Progenitor cell of endocrine pancreas (in vitro differentiated cells): Measurements from ENCODE around the gene AOPEP. TPM values are rescaled to one million over a fixed set of nuclear protein-coding genes. Genes with fewer than 3 reads are reported as not detected.
"Not testable (repeated sequence)": the region's sequence is repeated elsewhere in the genome, so short reads cannot be mapped to it uniquely, and the experiment has no call there.

ENCODE experiments used
- DNase-seq: peaks from one replicate; pipeline ENCODE4 v3.0.0; 2021; ENCODE audit warnings: low spot score; ENCODE audit not compliant: unreplicated experiment
- H3K27ac Mint-ChIP-seq: 2 replicates; pipeline ENCODE4 v1.8.0; 2021; ENCODE audit warnings: mild to moderate bottlenecking, moderate library complexity, mixed read lengths
- H3K27me3 Mint-ChIP-seq: 2 replicates; pipeline ENCODE4 v1.8.0; 2021; ENCODE audit warnings: mixed read lengths
- H3K36me3 Mint-ChIP-seq: 2 replicates; pipeline ENCODE4 v1.8.0; 2022; ENCODE audit warnings: mixed read lengths; ENCODE audit not compliant: insufficient read depth
- H3K4me1 Mint-ChIP-seq: 2 replicates; pipeline ENCODE4 v1.8.0; 2021; ENCODE audit warnings: low read depth, mixed read lengths
- H3K4me3 Mint-ChIP-seq: 2 replicates; pipeline ENCODE4 v1.8.0; 2021; ENCODE audit warnings: low read depth, mild to moderate bottlenecking, moderate library complexity, mixed read lengths
- H3K9me3 Mint-ChIP-seq: 2 replicates; pipeline ENCODE4 v1.8.0; 2021; ENCODE audit warnings: low read depth, mixed read lengths
- total RNA-seq: library from RNA; stranded (reverse); gene quantifications from 2 replicates; pipeline ENCODE4 v1.2.1, GENCODE V29; 2021
- TF ChIP-seq, protein P1 (sequence below): fragments of 200-600 bp; sonication (generic); IDR thresholded peaks from one replicate; pipeline ENCODE4 v1.5.0; 2021; ENCODE audit warnings: antibody characterized with exemption, mild to moderate bottlenecking; ENCODE audit not compliant: unreplicated experiment

AOPEP gene
- total RNA-seq, 1 donor from 2014 or later, result 58.2 TPM

DNA sequence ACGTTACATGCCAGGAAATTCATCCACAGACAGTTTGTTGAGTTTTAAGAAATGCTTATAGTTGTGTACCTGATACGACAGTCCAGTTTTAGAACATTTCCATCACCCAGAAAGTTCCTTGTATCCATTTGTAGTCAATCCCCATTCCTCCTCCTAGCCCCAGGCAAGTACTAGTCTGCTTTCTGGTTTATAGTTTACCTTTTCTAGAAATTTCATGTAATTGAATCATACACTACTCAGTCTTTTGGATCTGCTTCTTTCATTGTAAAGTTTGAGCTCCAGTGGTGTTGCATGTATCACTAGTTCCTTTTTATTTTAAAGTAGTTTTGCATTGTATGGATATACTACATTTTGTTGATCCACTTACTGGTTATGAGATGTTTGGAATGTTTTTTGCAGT, 291.2 kb downstream of the AOPEP start:
- H3K36me3 Mint-ChIP-seq, result peaks cover 44% of the 10 kb centered on the region
- peaks cover 20% of the 10 kb centered on the region for H3K4me1 Mint-ChIP-seq
- DNase-seq, result no peak
- H3K9me3 Mint-ChIP-seq, result no peaks in the 10 kb centered on the region
- TF ChIP-seq, protein P1, sequence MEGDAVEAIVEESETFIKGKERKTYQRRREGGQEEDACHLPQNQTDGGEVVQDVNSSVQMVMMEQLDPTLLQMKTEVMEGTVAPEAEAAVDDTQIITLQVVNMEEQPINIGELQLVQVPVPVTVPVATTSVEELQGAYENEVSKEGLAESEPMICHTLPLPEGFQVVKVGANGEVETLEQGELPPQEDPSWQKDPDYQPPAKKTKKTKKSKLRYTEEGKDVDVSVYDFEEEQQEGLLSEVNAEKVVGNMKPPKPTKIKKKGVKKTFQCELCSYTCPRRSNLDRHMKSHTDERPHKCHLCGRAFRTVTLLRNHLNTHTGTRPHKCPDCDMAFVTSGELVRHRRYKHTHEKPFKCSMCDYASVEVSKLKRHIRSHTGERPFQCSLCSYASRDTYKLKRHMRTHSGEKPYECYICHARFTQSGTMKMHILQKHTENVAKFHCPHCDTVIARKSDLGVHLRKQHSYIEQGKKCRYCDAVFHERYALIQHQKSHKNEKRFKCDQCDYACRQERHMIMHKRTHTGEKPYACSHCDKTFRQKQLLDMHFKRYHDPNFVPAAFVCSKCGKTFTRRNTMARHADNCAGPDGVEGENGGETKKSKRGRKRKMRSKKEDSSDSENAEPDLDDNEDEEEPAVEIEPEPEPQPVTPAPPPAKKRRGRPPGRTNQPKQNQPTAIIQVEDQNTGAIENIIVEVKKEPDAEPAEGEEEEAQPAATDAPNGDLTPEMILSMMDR, result no peak
- no peak overlapping the region for H3K27ac Mint-ChIP-seq
- H3K4me3 Mint-ChIP-seq, result no peak overlapping the region
- H3K27me3 Mint-ChIP-seq, result no peaks in the 10 kb centered on the region

DNA sequence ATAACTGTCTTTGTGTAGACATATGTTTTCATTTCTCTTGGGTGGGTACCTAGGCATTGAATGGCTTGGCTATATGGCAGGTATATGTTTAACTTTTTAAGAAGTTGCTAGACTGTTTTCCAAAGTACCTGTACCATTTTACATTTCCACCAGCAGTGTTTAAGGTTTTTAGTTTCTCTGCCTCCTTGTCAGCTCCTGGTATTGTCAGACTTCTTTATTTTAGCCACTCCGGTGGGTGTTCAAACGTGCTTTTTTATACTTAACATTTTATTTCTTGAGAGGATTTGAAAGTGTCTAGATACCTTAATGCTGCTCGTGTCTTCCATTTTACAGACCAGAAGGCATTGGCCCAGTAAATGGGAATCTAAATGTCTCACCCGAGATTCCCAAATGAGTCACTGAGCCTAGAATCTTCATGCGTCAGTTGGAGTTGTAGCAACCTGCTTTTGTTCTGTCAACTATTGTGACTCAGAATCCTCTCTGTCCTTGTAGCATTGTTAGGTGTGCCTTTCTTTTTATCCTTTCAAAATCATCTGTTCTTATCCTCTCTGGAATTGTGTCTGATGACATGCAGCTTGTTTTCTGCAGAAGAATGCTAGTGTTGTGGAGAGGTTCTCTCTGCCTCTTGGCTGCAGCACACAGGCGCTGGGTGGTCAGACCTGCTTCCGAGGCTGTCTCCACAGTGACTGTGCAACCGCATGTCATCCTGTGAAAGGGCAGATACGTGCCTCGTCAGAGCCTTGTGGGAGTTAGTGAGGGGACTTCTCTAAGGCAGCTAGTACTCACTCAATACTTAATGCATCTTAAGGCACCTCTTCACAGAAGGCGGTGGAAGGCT, 291.8 kb downstream of the AOPEP start:
- peaks cover 24% of the 10 kb centered on the region for H3K4me1 Mint-ChIP-seq

GRCh38 chr9:95020644-95021043, 294.1 kb downstream of the AOPEP start:
- H3K36me3 Mint-ChIP-seq, result peaks cover 38% of the 10 kb centered on the region
- DNase-seq, H3K27me3 Mint-ChIP-seq, H3K27ac Mint-ChIP-seq, H3K9me3 Mint-ChIP-seq, H3K4me3 Mint-ChIP-seq: not testable (repeated sequence)
- H3K4me1 Mint-ChIP-seq, result peaks cover 45% of the 10 kb centered on the region

More for the DNA sequence above, 291.8 kb downstream of the AOPEP start:
- DNase-seq, result no peak
- no peak overlapping the region for H3K4me3 Mint-ChIP-seq
- TF ChIP-seq, protein P1, result no peak
- H3K9me3 Mint-ChIP-seq, result no peaks in the 10 kb centered on the region
- H3K27me3 Mint-ChIP-seq, result no peaks in the 10 kb centered on the region
- H3K36me3 Mint-ChIP-seq, result peaks cover 44% of the 10 kb centered on the region
- peak overlapping the region; percentile 22 for H3K27ac Mint-ChIP-seq

GRCh38 chr9:95021166-95021886, 294.8 kb downstream of the AOPEP start:
- no peak overlapping the region for H3K4me3 Mint-ChIP-seq
- peaks cover 35% of the 10 kb centered on the region for H3K36me3 Mint-ChIP-seq
- TF ChIP-seq, protein P1, result no peak
- no peak for DNase-seq
- no peaks in the 10 kb centered on the region for H3K27me3 Mint-ChIP-seq
- H3K9me3 Mint-ChIP-seq, result no peaks in the 10 kb centered on the region
- H3K27ac Mint-ChIP-seq, result peak overlapping the region; percentile 90
- H3K4me1 Mint-ChIP-seq, result peaks cover 51% of the 10 kb centered on the region

DNA sequence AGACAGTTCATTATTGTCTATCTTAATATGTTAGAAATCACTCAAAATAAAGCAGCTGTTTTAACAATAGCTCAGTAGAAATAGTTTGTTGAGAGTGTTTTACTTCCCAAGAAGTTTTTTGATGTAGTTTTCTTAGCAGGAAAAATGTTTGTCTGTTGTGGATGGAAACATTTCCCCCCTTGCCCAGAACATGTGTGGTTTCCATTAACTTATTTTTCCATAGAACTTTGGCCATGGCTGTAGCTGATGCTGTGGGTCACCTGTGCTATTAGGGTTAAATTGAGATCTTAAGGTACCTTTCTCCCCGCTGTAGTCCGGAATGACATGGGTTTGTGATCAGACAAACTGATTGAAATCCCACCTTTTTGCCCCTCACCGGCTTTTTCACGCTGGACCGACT, 296.2 kb downstream of the AOPEP start:
- no peak for DNase-seq
- TF ChIP-seq, protein P1, result no peak
- H3K9me3 Mint-ChIP-seq, result no peaks in the 10 kb centered on the region
- peak overlapping the region; percentile 96 for H3K27ac Mint-ChIP-seq
- H3K4me3 Mint-ChIP-seq, result no peak overlapping the region
- H3K36me3 Mint-ChIP-seq, result peaks cover 35% of the 10 kb centered on the region
- no peaks in the 10 kb centered on the region for H3K27me3 Mint-ChIP-seq
- H3K4me1 Mint-ChIP-seq, result peaks cover 54% of the 10 kb centered on the region
